H9 (cell line): ENCODE data around the gene ZNF474. TPM values are rescaled to one million over a fixed set of nuclear protein-coding genes. Genes with fewer than 3 reads are reported as not detected.

Experiments used
- DNase-seq: peaks from one replicate; pipeline ENCODE4 v3.0.0-alpha.2; 2017
- H2AFZ ChIP-seq: one replicate; pipeline ENCODE4 v1.6.1; 2013; ENCODE audit warnings: mild to moderate bottlenecking, low read length, control low read depth, moderate library complexity
- H2AK5ac ChIP-seq: 2 replicates; pipeline ENCODE4 v1.6.1; 2013; ENCODE audit warnings: low read length, control low read depth, mixed read lengths; ENCODE audit not compliant: insufficient read length
- H2BK120ac ChIP-seq: one replicate; pipeline ENCODE4 v1.6.1; 2013; ENCODE audit warnings: low read depth, mild to moderate bottlenecking, low read length, control low read depth, inconsistent platforms; ENCODE audit not compliant: poor library complexity, severe bottlenecking
- H2BK12ac ChIP-seq: 2 replicates; pipeline ENCODE4 v1.6.1; 2013; ENCODE audit warnings: low read length, control low read depth, mixed read lengths, low read depth; ENCODE audit not compliant: insufficient read length
- H2BK15ac ChIP-seq: 2 replicates; pipeline ENCODE4 v1.6.1; 2013; ENCODE audit warnings: low read depth, low read length, control low read depth
- H2BK20ac ChIP-seq: one replicate; pipeline ENCODE4 v1.6.1; 2013; ENCODE audit warnings: low read depth, mild to moderate bottlenecking, low read length, control low read depth, inconsistent platforms; ENCODE audit not compliant: poor library complexity, severe bottlenecking
- H2BK5ac ChIP-seq: 2 replicates; pipeline ENCODE4 v1.6.1; 2013; ENCODE audit warnings: low read length, control low read depth, mixed read lengths; ENCODE audit not compliant: insufficient read length
- H3K14ac ChIP-seq: 2 replicates; pipeline ENCODE4 v1.6.1; 2013; ENCODE audit warnings: low read length, control low read depth; ENCODE audit not compliant: insufficient read depth
- H3K18ac ChIP-seq: 2 replicates; pipeline ENCODE4 v1.6.1; 2013; ENCODE audit warnings: low read depth, mild to moderate bottlenecking, mixed read lengths, low read length, control low read depth; ENCODE audit not compliant: insufficient read length
- H3K23ac ChIP-seq: 2 replicates; pipeline ENCODE4 v1.6.1; 2013; ENCODE audit warnings: low read length, control low read depth, mixed read lengths, low read depth; ENCODE audit not compliant: insufficient read length
- H3K23me2 ChIP-seq: 2 replicates; pipeline ENCODE4 v1.6.1; 2013; ENCODE audit warnings: low read depth, mild to moderate bottlenecking, mixed read lengths, low read length, control low read depth; ENCODE audit not compliant: insufficient read length, poor library complexity, severe bottlenecking
- H3K27ac ChIP-seq: 2 replicates; pipeline ENCODE4 v1.5.1; 2013; ENCODE audit warnings: low read length, control low read depth, mixed read lengths, low read depth; ENCODE audit not compliant: insufficient read length
- H3K27me3 ChIP-seq: 2 replicates; pipeline ENCODE4 v1.6.1; 2013; ENCODE audit warnings: low read length, control low read depth, inconsistent platforms; ENCODE audit not compliant: insufficient read depth
- H3K4ac ChIP-seq: 2 replicates; pipeline ENCODE4 v1.6.1; 2013; ENCODE audit warnings: low read depth, mild to moderate bottlenecking, control low read depth, inconsistent platforms, low read length, moderate library complexity
- H3K4me1 ChIP-seq: 2 replicates; pipeline ENCODE4 v1.6.1; 2013; ENCODE audit warnings: low read length, control low read depth, inconsistent platforms; ENCODE audit not compliant: insufficient read depth
- H3K4me2 ChIP-seq: 2 replicates; pipeline ENCODE4 v1.6.1; 2013; ENCODE audit warnings: low read length, control low read depth, mixed read lengths; ENCODE audit not compliant: insufficient read length, insufficient read depth
- H3K56ac ChIP-seq: 2 replicates; pipeline ENCODE4 v1.6.1; 2013; ENCODE audit warnings: low read depth, mild to moderate bottlenecking, mixed read lengths, low read length, control low read depth; ENCODE audit not compliant: insufficient read length
- H3K79me1 ChIP-seq: 2 replicates; pipeline ENCODE4 v1.6.1; 2013; ENCODE audit warnings: low read depth, mild to moderate bottlenecking, moderate library complexity, low read length, control low read depth, inconsistent platforms; ENCODE audit not compliant: insufficient read depth, poor library complexity, severe bottlenecking
- H3K79me2 ChIP-seq: 2 replicates; pipeline ENCODE4 v1.6.1; 2013; ENCODE audit warnings: low read length, control low read depth, inconsistent platforms; ENCODE audit not compliant: insufficient read depth
- H3K9ac ChIP-seq: 2 replicates; pipeline ENCODE4 v1.6.1; 2013; ENCODE audit warnings: low read length, control low read depth, mixed read lengths; ENCODE audit not compliant: insufficient read length; ENCODE audit errors: extremely low read depth
- H3K9me3 ChIP-seq: one replicate; pipeline ENCODE4 v1.6.1; 2013; ENCODE audit warnings: low read depth, low read length, inconsistent platforms; ENCODE audit not compliant: control insufficient read depth
- H3T11ph ChIP-seq: one replicate; pipeline ENCODE4 v1.6.1; 2013; ENCODE audit warnings: mild to moderate bottlenecking, low read length, control low read depth, inconsistent platforms
- H4K20me1 ChIP-seq: one replicate; pipeline ENCODE4 v1.6.1; 2013; ENCODE audit not compliant: control insufficient read depth, insufficient read length, insufficient read depth
- H4K5ac ChIP-seq: 2 replicates; pipeline ENCODE4 v1.6.1; 2013; ENCODE audit warnings: low read depth, mild to moderate bottlenecking, mixed read lengths, low read length, control low read depth; ENCODE audit not compliant: insufficient read length
- H4K8ac ChIP-seq: replicated peaks from 2 replicates; pipeline ENCODE4 v1.6.1; 2013; ENCODE audit warnings: low read length, control low read depth, mixed read lengths, low read depth; ENCODE audit not compliant: insufficient read length
- H4K91ac ChIP-seq: 2 replicates; pipeline ENCODE4 v1.6.1; 2013; ENCODE audit warnings: low read depth, mild to moderate bottlenecking, moderate library complexity, mixed read lengths, low read length, control low read depth; ENCODE audit not compliant: insufficient read length
- H3K27ac Mint-ChIP-seq, 3 experiments: 2 replicates in 2 of 3; 3 replicates in 1 of 3; pipeline ENCODE4 v1.8.0; 2020 to 2021; ENCODE audit warnings: mixed read lengths in 3 of 3, mild to moderate bottlenecking in 1 of 3, moderate library complexity in 1 of 3
- H3K27me3 Mint-ChIP-seq: 2 replicates; pipeline ENCODE4 v1.8.0; 2021; ENCODE audit warnings: low read depth, mild to moderate bottlenecking, moderate library complexity, mixed read lengths
- H3K36me3 Mint-ChIP-seq, 3 experiments: 2 replicates in 2 of 3; 3 replicates in 1 of 3; pipeline ENCODE4 v1.8.0; 2020 to 2021; ENCODE audit warnings: low read depth in 3 of 3, mixed read lengths in 3 of 3; ENCODE audit not compliant: insufficient read depth in 1 of 3
- H3K4me1 Mint-ChIP-seq, 2 experiments: 2 replicates each; pipeline ENCODE4 v1.8.0; 2020; ENCODE audit warnings: mixed read lengths in 2 of 2
- H3K4me3 Mint-ChIP-seq, 2 experiments: 2 replicates in 1 of 2; 3 replicates in 1 of 2; pipeline ENCODE4 v1.8.0; 2020 to 2021; ENCODE audit warnings: mild to moderate bottlenecking in 2 of 2, mixed read lengths in 2 of 2, moderate library complexity in 1 of 2
- H3K9me3 Mint-ChIP-seq, 2 experiments: 2 replicates in 1 of 2; 3 replicates in 1 of 2; pipeline ENCODE4 v1.8.0; 2020; ENCODE audit warnings: mild to moderate bottlenecking in 2 of 2, mixed read lengths in 2 of 2, moderate library complexity in 1 of 2
- CTCF ChIP-seq: fragments of 200-600 bp; sonication (generic); conservative IDR thresholded peaks from 3 replicates; pipeline ENCODE4 v1.8.0; 2021; ENCODE audit warnings: antibody characterized with exemption, mild to moderate bottlenecking
- WGBS: extraction: QIAGEN DNeasy Blood & Tissue Kit; methylation state at CpG from one replicate; pipeline ENCODE4 v1.1.7; 2013; ENCODE audit warnings: missing lambda C conversion rate, low lambda C conversion rate, mixed read lengths; ENCODE audit not compliant: insufficient read length; ENCODE audit errors: extremely low coverage; 5-methylcytosine and 5-hydroxymethylcytosine counted together
- total RNA-seq: library from RNA; stranded (reverse); gene quantifications from 2 replicates; pipeline ENCODE4 v1.2.1, GENCODE V29; 2021

Gene ZNF474
- total RNA-seq, 1 experiment from 2014 or later, result not detected

- H3K27me3 Mint-ChIP-seq, result no peaks in the 10 kb centered on the region
- no peak overlapping the region for H3K27ac Mint-ChIP-seq
- no peaks in the 10 kb centered on the region for H3K79me1 ChIP-seq
- no peaks in the 10 kb centered on the region for H3K27me3 ChIP-seq
- no peak overlapping the region for H4K5ac ChIP-seq
- H3K14ac ChIP-seq, result no peak overlapping the region
- no peak overlapping the region for H2BK15ac ChIP-seq
- no peak overlapping the region for H2BK5ac ChIP-seq
- DNase-seq, result no peak
- no peaks in the 10 kb centered on the region for H3K23me2 ChIP-seq
- H3K56ac ChIP-seq, result no peak overlapping the region
- H4K91ac ChIP-seq, result no peak overlapping the region
- peaks cover 0 to 3% of the 10 kb centered on the region in 2 experiments; a peak in 2 of 4 replicates for H3K4me1 Mint-ChIP-seq
- H2BK20ac ChIP-seq, result no peak overlapping the region
- no peaks in the 10 kb centered on the region for H3K36me3 Mint-ChIP-seq
- no peak overlapping the region for H3K23ac ChIP-seq
- no peak overlapping the region for H3T11ph ChIP-seq
- no peak for TF ChIP-seq CTCF
- no peaks in the 10 kb centered on the region for H3K4me1 ChIP-seq
- H2AK5ac ChIP-seq, result no peak overlapping the region
- H3K9me3 Mint-ChIP-seq, result no peaks in the 10 kb centered on the region
- H4K8ac ChIP-seq, result no peak overlapping the region
- no peak overlapping the region for H2BK12ac ChIP-seq
- no peak overlapping the region for H2BK120ac ChIP-seq
- H3K4ac ChIP-seq, result no peak overlapping the region
- H2AFZ ChIP-seq, result no peak overlapping the region
- no peak overlapping the region for H3K27ac ChIP-seq
- no peaks in the 10 kb centered on the region for H4K20me1 ChIP-seq
- H3K18ac ChIP-seq, result no peak overlapping the region
- H3K4me3 Mint-ChIP-seq, result no peak overlapping the region
- no peaks in the 10 kb centered on the region for H3K79me2 ChIP-seq
- H3K9ac ChIP-seq, result no peak overlapping the region
- WGBS, result no CpG with 5 or more reads among the region's 4 CpGs
- no peaks in the 10 kb centered on the region for H3K9me3 ChIP-seq
- H3K4me2 ChIP-seq, result no peak overlapping the region
Observed at GRCh38 chr5:122107016-122107415, 22.3 kb upstream of the ZNF474 start.
